ENCODE results near the gene LIN37. TPM values are rescaled to one million over a fixed set of nuclear protein-coding genes. Genes with fewer than 3 reads are reported as not detected.
A peak's percentile ranks its signal among the peaks of the same experiment; 100 is the strongest.

LIN37 gene
- total and polyA plus RNA-seq, 2 of the 13 experiments (the other 11 are each of a cell fraction or from before 2014, with no cell fraction given): 6.3 to 8.7 TPM

GRCh38 chr19:35790981-35791813, 42.8 kb downstream of the LIN37 start (continued):
- TF ChIP-seq SALL1 (CRISPR knock-in tag; IDR thresholded peaks at IDR 0.05) (0 out of 2 replicates have a peak, but pooled peaks have one; percentile 26), ZNF143 (CRISPR knock-in tag; IDR thresholded peaks at IDR 0.05) (peak; percentile 37; the same call in 1 of the 2 replicates), NONO (IDR thresholded peaks at IDR 0.05) (no peak), NONO (CRISPR knock-in tag; conservative IDR thresholded peaks at IDR 0.05) (peak; percentile 40; the same call in 1 of the 2 replicates), ZNF292 (CRISPR knock-in tag; IDR thresholded peaks at IDR 0.05; ENCODE audit: borderline replicate concordance, low read depth) (peak; percentile 36; the same call in 1 of the 2 replicates), UBTF (CRISPR knock-in tag; IDR thresholded peaks at IDR 0.05) (peak; percentile 71), LCORL (IDR thresholded peaks at IDR 0.05) (no peak), LCORL (CRISPR knock-in tag; IDR thresholded peaks at IDR 0.05) (0 out of 2 replicates have a peak, but pooled peaks have one; percentile 20), ATF7 (IDR thresholded peaks at IDR 0.05) (no peak), ATF7 (CRISPR knock-in tag; IDR thresholded peaks at IDR 0.05) (no peak), MAZ (IDR thresholded peaks at IDR 0.05; ENCODE audit: borderline replicate concordance, low read depth, low read length) (no peak), MAZ (CRISPR knock-in tag; IDR thresholded peaks at IDR 0.05; ENCODE audit: low read depth) (peak; percentile 61; the same call in 1 of the 2 replicates), ERF (CRISPR knock-in tag; IDR thresholded peaks at IDR 0.05) (0 out of 2 replicates have a peak, but pooled peaks have one; percentile 10), ZFX (CRISPR knock-in tag; IDR thresholded peaks at IDR 0.05; ENCODE audit: low read depth) (peak; percentile 72), ZNF253 (CRISPR knock-in tag; IDR thresholded peaks at IDR 0.05; ENCODE audit: borderline replicate concordance) (no peak), TBX2 (CRISPR knock-in tag; IDR thresholded peaks at IDR 0.05; ENCODE audit: borderline replicate concordance) (peak; percentile 49; the same call in 1 of the 2 replicates), ZNF12 (CRISPR knock-in tag; IDR thresholded peaks at IDR 0.05) (no peak)
